Measurements from ENCODE around the gene ATP10B.

ATP10B gene

DNA sequence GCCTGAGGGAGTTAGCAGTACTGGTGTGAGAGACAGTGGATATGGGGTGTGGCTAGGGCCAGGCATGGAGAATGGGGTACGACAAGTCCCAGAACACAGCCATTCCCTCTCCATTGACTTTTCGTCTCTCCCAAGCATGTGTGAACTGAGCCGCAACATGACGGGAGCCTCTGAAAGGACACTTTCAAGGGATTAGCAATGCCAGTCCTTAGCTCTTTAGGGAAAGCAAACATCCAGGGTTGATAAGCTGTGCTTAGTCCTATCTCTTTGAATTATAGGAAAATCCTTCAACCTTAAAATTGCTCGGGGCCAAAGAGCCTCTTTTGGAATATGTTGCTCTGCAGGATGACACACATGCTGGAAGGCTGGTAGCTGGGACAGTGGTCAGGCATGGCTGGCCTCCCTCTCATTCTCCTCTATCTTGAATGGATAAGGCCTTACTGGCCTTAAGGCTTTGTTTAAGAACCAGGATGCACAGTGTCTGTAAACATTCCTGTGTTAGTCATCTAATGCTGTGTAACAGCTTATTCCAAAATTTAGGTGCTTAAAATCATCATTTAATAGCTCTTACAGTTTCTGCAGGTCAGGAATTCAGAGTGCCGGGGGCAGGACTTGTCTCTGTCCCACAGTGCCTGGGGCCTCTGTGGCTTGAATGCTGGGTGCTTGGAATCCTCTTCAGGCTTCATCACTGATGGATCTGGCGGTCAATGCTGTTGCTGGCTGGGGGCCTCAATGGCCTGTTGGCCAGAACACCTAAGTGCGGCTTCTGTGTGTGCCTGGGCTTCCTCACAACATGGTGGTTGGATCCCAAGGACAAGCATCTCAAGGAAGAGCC is 335.1 kb downstream of the ATP10B start:
- DNase-seq (ENCODE audit: low read depth in 1 of 2, low spot score in 1 of 2), result no peak

GRCh38 chr5:160514866-160515265 is 337.1 kb downstream of the ATP10B start:
- no peak for DNase-seq (ENCODE audit: low read depth in 1 of 2, low spot score in 1 of 2)

DNA sequence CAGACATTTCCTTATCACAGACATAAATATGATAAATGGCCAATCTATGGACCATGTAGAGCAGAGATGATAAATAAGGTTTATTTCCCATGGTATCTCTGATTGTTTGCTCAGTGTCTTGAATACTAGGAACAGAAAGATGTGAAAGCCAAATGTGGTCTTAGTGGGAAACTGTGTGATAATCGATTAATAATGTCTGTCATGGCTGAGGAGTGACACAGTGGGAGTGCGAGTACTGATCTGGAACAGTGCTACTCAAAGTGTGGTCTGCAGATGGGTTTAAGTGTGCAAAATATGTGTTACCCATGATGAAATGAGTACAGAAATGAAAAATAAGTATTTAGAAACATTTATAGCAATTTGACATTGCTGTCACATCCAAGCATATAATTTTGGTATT is 337.8 kb downstream of the ATP10B start:
- no peak for DNase-seq (ENCODE audit: low read depth in 1 of 2, low spot score in 1 of 2)

GRCh38 chr5:160513485-160513884 is 338.5 kb downstream of the ATP10B start:
- no peak for DNase-seq (ENCODE audit: low read depth in 1 of 2, low spot score in 1 of 2)
